ENCODE measurements around the gene ARID5A. TPM values are rescaled to one million over a fixed set of nuclear protein-coding genes. Genes with fewer than 3 reads are reported as not detected.

The ARID5A gene
- total and polyA plus RNA-seq, 10 of the 15 experiments (the other 5 are each of a cell fraction or from before 2014, with no cell fraction given) = 0.76 to 87.1 (median 37.6) TPM

GRCh38 chr2:96537734-96538486, 1.4 kb downstream of the ARID5A start (continued):
- 0 out of 2 replicates have a peak, but pooled peaks have one; percentile 33 for TF ChIP-seq MXI1 (IDR thresholded peaks at IDR 0.05; ENCODE audit: low read depth, low read length)
- TF ChIP-seq MAX (IDR thresholded peaks at IDR 0.05; ENCODE audit: low read depth, low read length) = no peak
- TF ChIP-seq NR2C1 (IDR thresholded peaks at IDR 0.05) = no peak
- TF ChIP-seq CHD1 (IDR thresholded peaks at IDR 0.05; ENCODE audit: low read depth, low read length) = no peak

GRCh38 chr2:96538487-96539214, 2.1 kb downstream of the ARID5A start:
- in situ Hi-C loops (cut with MboI) = no loop called here
- DNase-seq (ENCODE audit: low read depth, low spot score) (peak; percentile 31), FAIRE-seq (no peak), ATAC-seq (peak; percentile 11)
- WGBS (ENCODE audit: insufficient coverage, insufficient replicate concordance, low lambda C conversion rate, missing lambda C conversion rate) = 2% methylated on average over 24 of the region's 24 CpGs
- Histone ChIP-seq H3K9me3 (replicated peaks; ENCODE audit: control insufficient read depth, insufficient read depth, low read length) (no peaks in the 10 kb centered on the region; the same call in 2 of the 3 replicates), H3K4me1 (ENCODE audit: control insufficient read depth, insufficient read depth, low read length) (peaks cover 24% of the 10 kb centered on the region), H3K27ac (ENCODE audit: control insufficient read depth, insufficient read depth) (peak overlapping the region; percentile 92), H3K36me3 (ENCODE audit: control insufficient read depth in 2 of 2, insufficient read depth in 2 of 2, low read length in 1 of 2) (peaks cover 6 to 20% of the 10 kb centered on the region in 2 experiments; a peak in 3 of 4 replicates), H3K79me2 (ENCODE audit: control insufficient read depth, insufficient read depth, low read length) (peaks cover 75% of the 10 kb centered on the region), H2AFZ (ENCODE audit: control insufficient read depth, low read depth, low read length) (no peak overlapping the region), H3K27me3 (replicated peaks in 1 of 2; ENCODE audit: control insufficient read depth in 2 of 2, insufficient read depth in 2 of 2, low read length in 1 of 2) (no peaks in the 10 kb centered on the region), H3K9ac (ENCODE audit: control insufficient read depth, insufficient read depth, low read length) (peak overlapping the region; percentile 91), H4K20me1 (ENCODE audit: control insufficient read depth, insufficient read depth) (peaks cover 17% of the 10 kb centered on the region), H3K4me2 (ENCODE audit: control insufficient read depth, insufficient read depth) (peak overlapping the region; percentile 92), H3K4me3 (peak overlapping the region; percentile 94)
- CTCF ChIA-PET = interaction anchor here (0.6 to 8.1 kb wide), 10 partner anchors 9 to 225 kb away, joined by 3 to 64 read pairs (median 4); no protein-coding TSS in a partner anchor
- POLR2A ChIA-PET = interaction anchor here (0.6 to 8.1 kb wide), 12 partner anchors 10 to 330 kb away, joined by 3 to 106 read pairs (median 4); no protein-coding TSS in a partner anchor
- intact Hi-C loops (cut with micrococcal nuclease; ENCODE audit: unreplicated experiment) = loop anchor here (1.0 to 10.0 kb wide), 4 partner anchors 10 to 426 kb away; partner anchors contain the start of genes CNNM4 and NCAPH
- SMC1A ChIA-PET (ENCODE audit: uncharacterized antibody, unreplicated experiment) = interaction anchor here (1.0 to 6.2 kb wide), 7 partner anchors 7 to 225 kb away, joined by 3 to 48 read pairs (median 7); no protein-coding TSS in a partner anchor
- RAD21 ChIA-PET (ENCODE audit: unreplicated experiment) = interaction anchor here (0.6 to 4.0 kb wide), 11 partner anchors 11 to 272 kb away, joined by 3 to 35 read pairs (median 4); no protein-coding TSS in a partner anchor
- no TSS peak for BruUV-seq (replicated peaks)
- TF ChIP-seq PAX5 (IDR thresholded peaks at IDR 0.05; ENCODE audit: borderline replicate concordance, low read depth, low read length) = no peak
- 0 out of 2 replicates have a peak, but pooled peaks have one; percentile 37 for TF ChIP-seq MLLT1 (IDR thresholded peaks at IDR 0.05)
- TF ChIP-seq NBN (IDR thresholded peaks at IDR 0.05) = 0 out of 2 replicates have a peak, but pooled peaks have one; percentile 31
- no peak for TF ChIP-seq NFIC (IDR thresholded peaks at IDR 0.05; ENCODE audit: low read depth, low read length)
- TF ChIP-seq CBX5 (IDR thresholded peaks at IDR 0.05; ENCODE audit: low read depth) = no peak
- TF ChIP-seq RELB (IDR thresholded peaks at IDR 0.05; ENCODE audit: low read depth) = peak; percentile 43; the same call in 1 of the 2 replicates
- no peak for TF ChIP-seq STAT1 (conservative IDR thresholded peaks at IDR 0.05)
- no peak for TF ChIP-seq FOS (IDR thresholded peaks at IDR 0.05; ENCODE audit: borderline replicate concordance, extremely low read depth, insufficient read length)
- TF ChIP-seq EGR1 (IDR thresholded peaks at IDR 0.05; ENCODE audit: borderline replicate concordance in 1 of 2, low read depth in 2 of 2, low read length in 2 of 2) = 0 out of 3 replicates have a peak, but pooled peaks of 1 of the 2 experiments have one; percentile 23
- TF ChIP-seq NKRF (conservative IDR thresholded peaks at IDR 0.05) = no peak

All from GM12878 (cell line).